VCaP (cell line): ENCODE data around the gene BRINP2.

Experiments
- H3K27ac ChIP-seq: fragments of 450-650 bp; 2 replicates; pipeline ENCODE4 v1.5.1; 2017
- CTCF ChIP-seq: fragments of 450-650 bp; conservative IDR thresholded peaks from 2 replicates; pipeline ENCODE4 v1.5.1; 2017; ENCODE audit warnings: mild to moderate bottlenecking, moderate library complexity

The BRINP2 gene

GRCh38 chr1:177171536-177172123 is 872 bp downstream of the BRINP2 start:
- no peak for TF ChIP-seq CTCF
- no peak overlapping the region; the same call in 1 of the 2 replicates for H3K27ac ChIP-seq

GRCh38 chr1:177172272-177172671 is 1.5 kb downstream of the BRINP2 start:
- no peak for TF ChIP-seq CTCF

GRCh38 chr1:177172866-177173265 is 2.1 kb downstream of the BRINP2 start:
- TF ChIP-seq CTCF: no peak
- no peak overlapping the region for H3K27ac ChIP-seq

More at GRCh38 chr1:177172272-177172671, 1.5 kb downstream of the BRINP2 start:
- H3K27ac ChIP-seq: no peak overlapping the region

- H3K27ac ChIP-seq: no peak overlapping the region
- no peak for TF ChIP-seq CTCF
These were observed 3.2 kb downstream of the BRINP2 start for GRCh38 chr1:177173976-177174375.

- no peak overlapping the region for H3K27ac ChIP-seq
- TF ChIP-seq CTCF: no peak
These were observed 4.3 kb downstream of the BRINP2 start for GRCh38 chr1:177174921-177175634.

- TF ChIP-seq CTCF: no peak
- no peak overlapping the region for H3K27ac ChIP-seq
These were observed 10.5 kb downstream of the BRINP2 start for GRCh38 chr1:177181280-177181630.

GRCh38 chr1:177181631-177182291 is 11.0 kb downstream of the BRINP2 start:
- no peak overlapping the region for H3K27ac ChIP-seq
- TF ChIP-seq CTCF: peak; percentile 90
